GM10847 (cell line): Measurements from ENCODE around the gene OTOP3.

ENCODE experiments used
- POLR2A ChIP-seq: IDR thresholded peaks from 2 replicates; pipeline ENCODE4 v1.6.1; 2011; ENCODE audit not compliant: insufficient read length; ENCODE audit errors: extremely low read depth

OTOP3 gene

GRCh38 chr17:74907012-74907411 is 28.7 kb upstream of the OTOP3 start:
- no peak for TF ChIP-seq POLR2A

- TF ChIP-seq POLR2A, result no peak
These were observed 19.4 kb upstream of the OTOP3 start for GRCh38 chr17:74916136-74916850.

GRCh38 chr17:74916851-74917199 is 18.9 kb upstream of the OTOP3 start:
- TF ChIP-seq POLR2A, result no peak

- no peak for TF ChIP-seq POLR2A
These were observed 18.3 kb upstream of the OTOP3 start for GRCh38 chr17:74917430-74917829.

GRCh38 chr17:74918906-74919305 is 16.8 kb upstream of the OTOP3 start:
- TF ChIP-seq POLR2A, result no peak

- no peak for TF ChIP-seq POLR2A
These were observed 16.0 kb upstream of the OTOP3 start for GRCh38 chr17:74919440-74920305.

GRCh38 chr17:74920306-74920620 is 15.4 kb upstream of the OTOP3 start:
- no peak for TF ChIP-seq POLR2A

GRCh38 chr17:74920642-74921025 is 15.1 kb upstream of the OTOP3 start:
- TF ChIP-seq POLR2A, result no peak

GRCh38 chr17:74921026-74921681 is 14.5 kb upstream of the OTOP3 start:
- TF ChIP-seq POLR2A, result no peak

GRCh38 chr17:74921769-74922168 is 13.9 kb upstream of the OTOP3 start:
- no peak for TF ChIP-seq POLR2A

- TF ChIP-seq POLR2A, result no peak
These were observed 13.5 kb upstream of the OTOP3 start for GRCh38 chr17:74922172-74922571.

- no peak for TF ChIP-seq POLR2A
These were observed 12.8 kb upstream of the OTOP3 start, which contains the start of gene USH1G for GRCh38 chr17:74922694-74923537. USH1G (minus strand) TSS chr17:74923255; CDS start chr17:74923073, 182 bp downstream.

GRCh38 chr17:74923538-74924249 is 12.0 kb upstream of the OTOP3 start:
- no peak for TF ChIP-seq POLR2A

GRCh38 chr17:74924250-74924948 is 11.3 kb upstream of the OTOP3 start, which contains the start of gene OTOP2:
OTOP2 (plus strand) TSS chr17:74924273; CDS start chr17:74924633, 360 bp downstream.
- TF ChIP-seq POLR2A, result no peak
